ENCODE results near the gene PJA1.

- TF ChIP-seq CTCF (IDR thresholded peaks at IDR 0.05; ENCODE audit: poor library complexity), result no peak
- no peak for TF ChIP-seq EZH2phosphoT487 (IDR thresholded peaks at IDR 0.05; ENCODE audit: low read depth, severe bottlenecking, unreplicated experiment)
- no peak for TF ChIP-seq EZH2 (IDR thresholded peaks at IDR 0.05; ENCODE audit: borderline replicate concordance)
Observed at GRCh38 chrX:69195810-69196209, 30.6 kb upstream of the PJA1 start.
